H9 (cell line): ENCODE results near the gene PARD3. TPM values are rescaled to one million over a fixed set of nuclear protein-coding genes. Genes with fewer than 3 reads are reported as not detected.

Source experiments
- DNase-seq: peaks from one replicate; pipeline ENCODE4 v3.0.0-alpha.2; 2017
- H2AFZ ChIP-seq: one replicate; pipeline ENCODE4 v1.6.1; 2013; ENCODE audit warnings: mild to moderate bottlenecking, low read length, control low read depth, moderate library complexity
- H2AK5ac ChIP-seq: 2 replicates; pipeline ENCODE4 v1.6.1; 2013; ENCODE audit warnings: low read length, control low read depth, mixed read lengths; ENCODE audit not compliant: insufficient read length
- H2BK120ac ChIP-seq: one replicate; pipeline ENCODE4 v1.6.1; 2013; ENCODE audit warnings: low read depth, mild to moderate bottlenecking, low read length, control low read depth, inconsistent platforms; ENCODE audit not compliant: poor library complexity, severe bottlenecking
- H2BK12ac ChIP-seq: 2 replicates; pipeline ENCODE4 v1.6.1; 2013; ENCODE audit warnings: low read length, control low read depth, mixed read lengths, low read depth; ENCODE audit not compliant: insufficient read length
- H2BK15ac ChIP-seq: 2 replicates; pipeline ENCODE4 v1.6.1; 2013; ENCODE audit warnings: low read depth, low read length, control low read depth
- H2BK20ac ChIP-seq: one replicate; pipeline ENCODE4 v1.6.1; 2013; ENCODE audit warnings: low read depth, mild to moderate bottlenecking, low read length, control low read depth, inconsistent platforms; ENCODE audit not compliant: poor library complexity, severe bottlenecking
- H2BK5ac ChIP-seq: 2 replicates; pipeline ENCODE4 v1.6.1; 2013; ENCODE audit warnings: low read length, control low read depth, mixed read lengths; ENCODE audit not compliant: insufficient read length
- H3K14ac ChIP-seq: 2 replicates; pipeline ENCODE4 v1.6.1; 2013; ENCODE audit warnings: low read length, control low read depth; ENCODE audit not compliant: insufficient read depth
- H3K18ac ChIP-seq: 2 replicates; pipeline ENCODE4 v1.6.1; 2013; ENCODE audit warnings: low read depth, mild to moderate bottlenecking, mixed read lengths, low read length, control low read depth; ENCODE audit not compliant: insufficient read length
- H3K23ac ChIP-seq: 2 replicates; pipeline ENCODE4 v1.6.1; 2013; ENCODE audit warnings: low read length, control low read depth, mixed read lengths, low read depth; ENCODE audit not compliant: insufficient read length
- H3K23me2 ChIP-seq: 2 replicates; pipeline ENCODE4 v1.6.1; 2013; ENCODE audit warnings: low read depth, mild to moderate bottlenecking, mixed read lengths, low read length, control low read depth; ENCODE audit not compliant: insufficient read length, poor library complexity, severe bottlenecking
- H3K27ac ChIP-seq: 2 replicates; pipeline ENCODE4 v1.5.1; 2013; ENCODE audit warnings: low read length, control low read depth, mixed read lengths, low read depth; ENCODE audit not compliant: insufficient read length
- H3K27me3 ChIP-seq: 2 replicates; pipeline ENCODE4 v1.6.1; 2013; ENCODE audit warnings: low read length, control low read depth, inconsistent platforms; ENCODE audit not compliant: insufficient read depth
- H3K4ac ChIP-seq: 2 replicates; pipeline ENCODE4 v1.6.1; 2013; ENCODE audit warnings: low read depth, mild to moderate bottlenecking, control low read depth, inconsistent platforms, low read length, moderate library complexity
- H3K4me1 ChIP-seq: 2 replicates; pipeline ENCODE4 v1.6.1; 2013; ENCODE audit warnings: low read length, control low read depth, inconsistent platforms; ENCODE audit not compliant: insufficient read depth
- H3K4me2 ChIP-seq: 2 replicates; pipeline ENCODE4 v1.6.1; 2013; ENCODE audit warnings: low read length, control low read depth, mixed read lengths; ENCODE audit not compliant: insufficient read length, insufficient read depth
- H3K56ac ChIP-seq: 2 replicates; pipeline ENCODE4 v1.6.1; 2013; ENCODE audit warnings: low read depth, mild to moderate bottlenecking, mixed read lengths, low read length, control low read depth; ENCODE audit not compliant: insufficient read length
- H3K79me1 ChIP-seq: 2 replicates; pipeline ENCODE4 v1.6.1; 2013; ENCODE audit warnings: low read depth, mild to moderate bottlenecking, moderate library complexity, low read length, control low read depth, inconsistent platforms; ENCODE audit not compliant: insufficient read depth, poor library complexity, severe bottlenecking
- H3K79me2 ChIP-seq: 2 replicates; pipeline ENCODE4 v1.6.1; 2013; ENCODE audit warnings: low read length, control low read depth, inconsistent platforms; ENCODE audit not compliant: insufficient read depth
- H3K9ac ChIP-seq: 2 replicates; pipeline ENCODE4 v1.6.1; 2013; ENCODE audit warnings: low read length, control low read depth, mixed read lengths; ENCODE audit not compliant: insufficient read length; ENCODE audit errors: extremely low read depth
- H3K9me3 ChIP-seq: one replicate; pipeline ENCODE4 v1.6.1; 2013; ENCODE audit warnings: low read depth, low read length, inconsistent platforms; ENCODE audit not compliant: control insufficient read depth
- H3T11ph ChIP-seq: one replicate; pipeline ENCODE4 v1.6.1; 2013; ENCODE audit warnings: mild to moderate bottlenecking, low read length, control low read depth, inconsistent platforms
- H4K20me1 ChIP-seq: one replicate; pipeline ENCODE4 v1.6.1; 2013; ENCODE audit not compliant: control insufficient read depth, insufficient read length, insufficient read depth
- H4K5ac ChIP-seq: 2 replicates; pipeline ENCODE4 v1.6.1; 2013; ENCODE audit warnings: low read depth, mild to moderate bottlenecking, mixed read lengths, low read length, control low read depth; ENCODE audit not compliant: insufficient read length
- H4K8ac ChIP-seq: replicated peaks from 2 replicates; pipeline ENCODE4 v1.6.1; 2013; ENCODE audit warnings: low read length, control low read depth, mixed read lengths, low read depth; ENCODE audit not compliant: insufficient read length
- H4K91ac ChIP-seq: 2 replicates; pipeline ENCODE4 v1.6.1; 2013; ENCODE audit warnings: low read depth, mild to moderate bottlenecking, moderate library complexity, mixed read lengths, low read length, control low read depth; ENCODE audit not compliant: insufficient read length
- H3K27ac Mint-ChIP-seq, 3 experiments: 2 replicates in 2 of 3; 3 replicates in 1 of 3; pipeline ENCODE4 v1.8.0; 2020 to 2021; ENCODE audit warnings: mixed read lengths in 3 of 3, mild to moderate bottlenecking in 1 of 3, moderate library complexity in 1 of 3
- H3K27me3 Mint-ChIP-seq: 2 replicates; pipeline ENCODE4 v1.8.0; 2021; ENCODE audit warnings: low read depth, mild to moderate bottlenecking, moderate library complexity, mixed read lengths
- H3K36me3 Mint-ChIP-seq, 3 experiments: 2 replicates in 2 of 3; 3 replicates in 1 of 3; pipeline ENCODE4 v1.8.0; 2020 to 2021; ENCODE audit warnings: low read depth in 3 of 3, mixed read lengths in 3 of 3; ENCODE audit not compliant: insufficient read depth in 1 of 3
- H3K4me1 Mint-ChIP-seq, 2 experiments: 2 replicates each; pipeline ENCODE4 v1.8.0; 2020; ENCODE audit warnings: mixed read lengths in 2 of 2
- H3K4me3 Mint-ChIP-seq, 2 experiments: 2 replicates in 1 of 2; 3 replicates in 1 of 2; pipeline ENCODE4 v1.8.0; 2020 to 2021; ENCODE audit warnings: mild to moderate bottlenecking in 2 of 2, mixed read lengths in 2 of 2, moderate library complexity in 1 of 2
- H3K9me3 Mint-ChIP-seq, 2 experiments: 2 replicates in 1 of 2; 3 replicates in 1 of 2; pipeline ENCODE4 v1.8.0; 2020; ENCODE audit warnings: mild to moderate bottlenecking in 2 of 2, mixed read lengths in 2 of 2, moderate library complexity in 1 of 2
- WGBS: extraction: QIAGEN DNeasy Blood & Tissue Kit; methylation state at CpG from one replicate; pipeline ENCODE4 v1.1.7; 2013; ENCODE audit warnings: missing lambda C conversion rate, low lambda C conversion rate, mixed read lengths; ENCODE audit not compliant: insufficient read length; ENCODE audit errors: extremely low coverage; 5-methylcytosine and 5-hydroxymethylcytosine counted together
- total RNA-seq: library from RNA; stranded (reverse); gene quantifications from 2 replicates; pipeline ENCODE4 v1.2.1, GENCODE V29; 2021
- TF ChIP-seq, protein P1 (sequence below): fragments of 200-600 bp; sonication (generic); conservative IDR thresholded peaks from 3 replicates; pipeline ENCODE4 v1.8.0; 2021; ENCODE audit warnings: antibody characterized with exemption, mild to moderate bottlenecking

Gene PARD3
- total RNA-seq, 1 experiment from 2014 or later = 44.7 TPM

DNA sequence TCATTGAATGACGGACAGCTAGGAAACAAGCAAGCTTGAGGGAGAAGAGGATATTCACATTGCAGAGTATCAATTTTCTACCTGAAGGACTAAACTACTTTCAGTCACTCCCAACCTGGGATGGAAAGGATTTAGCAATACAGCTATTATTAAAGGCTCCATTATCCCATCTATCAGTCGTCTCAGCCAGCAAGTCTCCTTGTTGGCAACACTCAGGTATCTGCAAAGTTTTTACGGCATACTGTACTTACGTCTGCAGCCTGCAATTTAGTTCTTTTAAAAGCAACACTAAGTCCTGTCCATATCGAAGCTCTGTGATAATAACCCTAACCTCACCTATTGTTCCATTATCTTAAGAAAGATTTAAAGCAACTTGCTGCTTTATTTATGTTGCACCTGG is 689.4 kb downstream of the PARD3 start:
- H3K18ac ChIP-seq = no peak overlapping the region
- H3K23ac ChIP-seq = no peak overlapping the region
- H3K4ac ChIP-seq = no peak overlapping the region
- no peak overlapping the region for H3K27ac ChIP-seq
- no peak overlapping the region for H4K91ac ChIP-seq
- no peaks in the 10 kb centered on the region for H4K20me1 ChIP-seq
- H3K36me3 Mint-ChIP-seq = peaks cover 3 to 5% (median 3%) of the 10 kb centered on the region in 3 experiments; a peak in 3 of 7 replicates
- no peak overlapping the region for H3K4me2 ChIP-seq
- no peak overlapping the region for H2BK12ac ChIP-seq
- DNase-seq = no peak
- H4K5ac ChIP-seq = no peak overlapping the region
- no peaks in the 10 kb centered on the region; the same call in 1 of the 2 replicates for H3K4me1 ChIP-seq
- TF ChIP-seq, protein P1, sequence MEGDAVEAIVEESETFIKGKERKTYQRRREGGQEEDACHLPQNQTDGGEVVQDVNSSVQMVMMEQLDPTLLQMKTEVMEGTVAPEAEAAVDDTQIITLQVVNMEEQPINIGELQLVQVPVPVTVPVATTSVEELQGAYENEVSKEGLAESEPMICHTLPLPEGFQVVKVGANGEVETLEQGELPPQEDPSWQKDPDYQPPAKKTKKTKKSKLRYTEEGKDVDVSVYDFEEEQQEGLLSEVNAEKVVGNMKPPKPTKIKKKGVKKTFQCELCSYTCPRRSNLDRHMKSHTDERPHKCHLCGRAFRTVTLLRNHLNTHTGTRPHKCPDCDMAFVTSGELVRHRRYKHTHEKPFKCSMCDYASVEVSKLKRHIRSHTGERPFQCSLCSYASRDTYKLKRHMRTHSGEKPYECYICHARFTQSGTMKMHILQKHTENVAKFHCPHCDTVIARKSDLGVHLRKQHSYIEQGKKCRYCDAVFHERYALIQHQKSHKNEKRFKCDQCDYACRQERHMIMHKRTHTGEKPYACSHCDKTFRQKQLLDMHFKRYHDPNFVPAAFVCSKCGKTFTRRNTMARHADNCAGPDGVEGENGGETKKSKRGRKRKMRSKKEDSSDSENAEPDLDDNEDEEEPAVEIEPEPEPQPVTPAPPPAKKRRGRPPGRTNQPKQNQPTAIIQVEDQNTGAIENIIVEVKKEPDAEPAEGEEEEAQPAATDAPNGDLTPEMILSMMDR = no peak
- WGBS = no CpG with 5 or more reads among the region's 5 CpGs
- H2BK120ac ChIP-seq = no peak overlapping the region
- H3K27me3 Mint-ChIP-seq = no peaks in the 10 kb centered on the region
- H3K9me3 ChIP-seq = no peaks in the 10 kb centered on the region
- H3K27me3 ChIP-seq = no peaks in the 10 kb centered on the region
- no peak overlapping the region for H3K27ac Mint-ChIP-seq
- H4K8ac ChIP-seq = no peak overlapping the region
- H3K9ac ChIP-seq = no peak overlapping the region
- H3K14ac ChIP-seq = no peak overlapping the region
- no peak overlapping the region for H2BK20ac ChIP-seq
- no peaks in the 10 kb centered on the region for H3K79me2 ChIP-seq
- no peak overlapping the region for H2BK15ac ChIP-seq
- no peaks in the 10 kb centered on the region for H3K79me1 ChIP-seq
- no peak overlapping the region for H2BK5ac ChIP-seq
- H3K56ac ChIP-seq = no peak overlapping the region
- no peak overlapping the region for H2AK5ac ChIP-seq
- H3K4me1 Mint-ChIP-seq = peaks cover 5 to 11% of the 10 kb centered on the region in 2 experiments
- no peaks in the 10 kb centered on the region for H3K9me3 Mint-ChIP-seq
- no peaks in the 10 kb centered on the region for H3K23me2 ChIP-seq
- no peak overlapping the region for H2AFZ ChIP-seq
- no peak overlapping the region for H3T11ph ChIP-seq
- H3K4me3 Mint-ChIP-seq = no peak overlapping the region
